BLaER1 treated with 17β-estradiol and CSF1 and Interleukin-3, amounts not matched to agents 10 nM and 100 nM (cell line): Measurements from ENCODE around the gene MTCL1.

Experiments used
- H3K27ac ChIP-seq, 11 experiments: shearing (Covaris generic); formaldehyde crosslinking; 2 replicates each; pipeline ENCODE4 v1.8.1; 2022
- H3K27me3 ChIP-seq, 11 experiments: shearing (Covaris generic); formaldehyde crosslinking; 2 replicates each; pipeline ENCODE4 v1.8.1; 2022
- H3K36me3 ChIP-seq, 11 experiments: shearing (Covaris generic); formaldehyde crosslinking; 2 replicates each; pipeline ENCODE4 v1.8.1; 2022
- H3K4me1 ChIP-seq, 10 experiments: shearing (Covaris generic); formaldehyde crosslinking; 2 replicates each; pipeline ENCODE4 v1.8.1; 2022
- H3K4me2 ChIP-seq, 11 experiments: shearing (Covaris generic); formaldehyde crosslinking; 2 replicates each; pipeline ENCODE4 v1.8.1; 2022
- H3K4me3 ChIP-seq, 10 experiments: shearing (Covaris generic); formaldehyde crosslinking; 2 replicates each; pipeline ENCODE4 v1.8.1; 2022
- H3K9ac ChIP-seq, 11 experiments: shearing (Covaris generic); formaldehyde crosslinking; 2 replicates each; pipeline ENCODE4 v1.8.1; 2022
- H3K9me3 ChIP-seq, 11 experiments: shearing (Covaris generic); formaldehyde crosslinking; replicated peaks in 1 of 11; 2 replicates each; pipeline ENCODE4 v1.8.1; 2022
- H4K20me1 ChIP-seq, 11 experiments: shearing (Covaris generic); formaldehyde crosslinking; 2 replicates each; pipeline ENCODE4 v1.8.1; 2022
- Cebpa-rat ChIP-seq, 11 experiments: shearing (Covaris generic); IDR thresholded peaks; 2 replicates each; pipeline ENCODE4 v1.8.1; 2022

The MTCL1 gene

DNA sequence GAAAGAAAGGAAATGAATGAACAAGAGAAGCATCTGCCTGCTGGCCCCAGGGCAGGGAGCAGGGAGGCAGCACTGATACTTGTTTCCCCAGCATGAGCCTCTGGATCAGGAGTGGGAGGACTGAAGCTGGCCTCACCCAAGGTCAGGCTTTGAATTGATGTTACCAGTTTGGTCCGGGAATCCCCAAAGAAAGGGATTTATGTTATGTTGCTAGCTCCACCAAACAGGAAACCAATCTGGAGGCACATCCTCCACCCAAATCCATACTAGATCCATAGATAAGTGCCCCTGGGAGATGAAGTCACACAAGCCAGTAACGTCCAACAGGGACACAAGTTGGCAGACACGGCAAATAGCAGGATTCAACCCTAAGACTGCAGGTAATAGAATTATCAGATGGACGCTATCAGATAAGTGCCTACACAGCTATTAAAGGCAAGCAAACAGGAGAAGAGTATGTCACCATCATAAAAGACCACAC is 85.9 kb downstream of the MTCL1 start:
- H3K4me2 ChIP-seq, result peak overlapping the region; percentile 3 to 99 (median 92); a peak in 21 of 22 replicates
- H3K27me3 ChIP-seq, result peaks cover 0 to 81% (median 0%) of the 10 kb centered on the region in 11 experiments; a peak in 5 of 22 replicates
- H3K36me3 ChIP-seq, result peaks cover 0 to 75% (median 1%) of the 10 kb centered on the region in 11 experiments; a peak in 9 of 22 replicates
- peaks cover 0 to 13% (median 0%) of the 10 kb centered on the region in 11 experiments; a peak in 4 of 22 replicates for H4K20me1 ChIP-seq
- peak overlapping the region in 8 of 11 experiments; percentile 51 to 89 (median 70); a peak in 16 of 22 replicates for H3K27ac ChIP-seq
- peak overlapping the region in 7 of 11 experiments; percentile 1 to 89 (median 86); a peak in 11 of 22 replicates for H3K9ac ChIP-seq
- H3K4me3 ChIP-seq, result peak overlapping the region in 2 of 10 experiments; percentile 80 to 94; a peak in 4 of 20 replicates
- H3K9me3 ChIP-seq, result no peaks in the 10 kb centered on the region
- no peak for TF ChIP-seq Cebpa-rat (IDR thresholded peaks at IDR 0.05)
- peaks cover 77 to 100% (median 98%) of the 10 kb centered on the region in 10 experiments for H3K4me1 ChIP-seq

DNA sequence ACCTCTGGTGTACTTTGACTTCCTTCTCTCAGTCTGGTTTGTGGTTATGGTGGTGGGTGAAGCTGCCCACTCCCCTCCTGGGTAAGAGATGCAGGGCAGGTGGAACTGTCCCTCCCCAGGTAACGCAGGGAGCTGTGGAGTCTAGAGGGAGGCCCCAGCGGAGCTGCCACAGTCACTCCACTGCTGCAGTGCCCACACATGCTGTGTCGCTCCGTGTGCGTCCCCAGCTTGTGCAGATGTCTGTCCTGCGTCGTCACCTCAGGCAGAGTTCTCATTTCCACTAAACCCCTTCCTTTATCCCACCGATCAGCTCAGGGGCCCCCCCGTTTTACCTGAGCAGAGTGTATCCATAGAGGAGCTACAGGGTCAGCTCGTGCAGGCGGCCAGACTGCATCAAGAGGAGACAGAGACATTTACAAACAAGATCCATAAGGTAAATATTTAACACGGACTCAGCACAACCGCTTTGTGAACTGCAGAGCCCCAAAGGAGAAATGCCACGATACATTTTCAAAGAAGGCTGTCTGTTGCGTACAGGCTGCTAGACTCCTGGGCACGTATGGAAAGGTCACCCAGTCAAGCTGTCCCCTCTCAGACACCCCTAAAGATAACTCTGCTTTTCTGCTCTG is 87.4 kb downstream of the MTCL1 start:
- no peak for TF ChIP-seq Cebpa-rat (IDR thresholded peaks at IDR 0.05)
- Histone ChIP-seq H3K4me2 (peak overlapping the region; percentile 44 to 99 (median 92)), H3K36me3 (peaks cover 0 to 75% (median 12%) of the 10 kb centered on the region in 11 experiments; a peak in 11 of 22 replicates), H3K27me3 (peaks cover 0 to 76% (median 0%) of the 10 kb centered on the region in 11 experiments; a peak in 5 of 22 replicates), H3K4me1 (peaks cover 74 to 100% (median 99%) of the 10 kb centered on the region in 10 experiments), H3K27ac (peak overlapping the region in 8 of 11 experiments; percentile 10 to 89 (median 70); a peak in 13 of 22 replicates), H4K20me1 (peaks cover 0 to 21% (median 0%) of the 10 kb centered on the region in 11 experiments; a peak in 3 of 22 replicates), H3K9me3 (no peaks in the 10 kb centered on the region), H3K4me3 (peak overlapping the region in 7 of 10 experiments; percentile 14 to 94 (median 33); a peak in 11 of 20 replicates), H3K9ac (peak overlapping the region in 9 of 11 experiments; percentile 4 to 89 (median 49); a peak in 15 of 22 replicates)

DNA sequence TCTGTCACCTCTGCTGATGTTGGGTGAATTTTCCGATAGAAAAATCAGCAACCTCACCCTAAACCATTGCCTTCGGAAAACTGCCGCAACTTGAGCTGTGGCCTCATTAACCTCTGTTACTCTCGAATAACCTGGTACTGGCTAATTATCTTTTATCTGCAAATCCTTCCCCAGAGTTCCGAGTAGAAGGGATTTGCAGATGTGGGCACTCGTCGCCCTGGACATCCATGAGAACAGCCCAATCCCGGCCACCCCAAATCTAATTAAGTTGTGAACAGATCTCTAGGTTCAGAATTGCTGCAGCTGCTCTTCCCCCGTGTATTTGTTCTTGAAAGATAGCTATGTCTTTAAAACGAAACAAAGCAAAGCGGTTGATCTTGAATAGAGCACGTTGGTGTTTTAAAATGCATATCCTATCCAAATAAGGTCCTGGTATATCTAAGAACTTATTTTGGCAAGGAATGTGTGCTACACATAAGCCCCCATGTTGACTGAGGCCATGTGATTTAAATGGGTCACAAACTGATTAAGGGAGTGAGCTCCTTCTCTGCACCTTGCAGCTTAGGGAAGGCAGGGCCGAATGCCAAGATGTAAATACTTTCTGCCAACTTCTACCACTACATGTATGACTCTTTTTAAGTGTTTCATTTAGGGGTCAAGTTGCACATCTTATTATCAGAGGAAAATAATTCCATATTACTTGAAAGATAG is 88.2 kb downstream of the MTCL1 start:
- Histone ChIP-seq H3K4me2 (peak overlapping the region; percentile 39 to 99 (median 92)), H3K4me3 (peak overlapping the region in 5 of 10 experiments; percentile 3 to 94 (median 42); a peak in 6 of 20 replicates), H3K9me3 (no peaks in the 10 kb centered on the region), H3K27ac (peak overlapping the region in 7 of 11 experiments; percentile 61 to 89 (median 77); a peak in 12 of 22 replicates), H3K27me3 (peaks cover 0 to 76% (median 0%) of the 10 kb centered on the region in 11 experiments; a peak in 5 of 22 replicates), H3K4me1 (peaks cover 66 to 100% (median 100%) of the 10 kb centered on the region in 10 experiments), H4K20me1 (peaks cover 0 to 27% (median 0%) of the 10 kb centered on the region in 11 experiments; a peak in 5 of 22 replicates), H3K9ac (peak overlapping the region in 8 of 11 experiments; percentile 9 to 89 (median 68); a peak in 12 of 22 replicates), H3K36me3 (peaks cover 0 to 75% (median 19%) of the 10 kb centered on the region in 11 experiments; a peak in 13 of 22 replicates)
- no peak for TF ChIP-seq Cebpa-rat (IDR thresholded peaks at IDR 0.05)

DNA sequence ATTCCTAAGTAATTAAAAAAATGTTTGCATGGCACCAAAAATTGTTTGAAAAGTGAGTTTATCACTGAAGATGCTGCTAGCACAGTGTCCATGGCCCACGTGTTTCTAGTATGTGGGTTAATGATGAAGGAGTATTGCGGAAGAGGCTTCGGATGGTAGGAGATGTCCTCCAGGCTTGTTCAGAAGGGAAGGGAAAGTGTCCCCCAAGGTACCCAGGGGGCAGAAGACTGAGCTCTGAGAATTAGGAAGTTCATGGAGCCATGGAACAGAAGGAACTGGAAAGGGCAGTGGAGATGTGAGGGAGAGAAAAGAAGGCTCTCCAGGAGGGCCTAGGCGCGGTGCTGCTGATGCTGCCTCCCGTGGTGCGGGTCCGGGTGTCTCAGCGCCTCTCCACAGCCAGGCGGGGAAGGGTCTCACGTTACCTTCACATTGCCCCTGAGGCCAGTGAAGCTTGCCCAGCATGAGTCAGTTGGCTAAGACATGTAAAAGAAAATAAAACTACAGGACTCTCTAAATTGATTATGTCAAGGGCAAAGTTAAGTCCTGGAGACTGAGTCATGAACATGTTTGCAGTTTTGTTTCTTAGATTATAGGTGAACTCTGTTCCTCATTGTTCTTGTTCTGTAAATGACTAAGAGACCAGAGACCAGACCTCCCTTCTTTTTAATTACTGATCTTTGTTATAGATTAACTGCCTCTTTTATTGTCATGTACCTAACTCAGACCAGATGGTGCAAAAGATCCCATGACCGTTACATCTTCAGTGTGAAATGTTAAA is 89.0 kb downstream of the MTCL1 start:
- Histone ChIP-seq H3K27ac (peak overlapping the region in 8 of 11 experiments; percentile 47 to 89 (median 74); a peak in 16 of 22 replicates), H3K4me2 (peak overlapping the region; percentile 39 to 99 (median 92)), H3K4me1 (peaks cover 64 to 100% (median 100%) of the 10 kb centered on the region in 10 experiments), H3K36me3 (peaks cover 0 to 75% (median 24%) of the 10 kb centered on the region in 11 experiments; a peak in 13 of 22 replicates), H4K20me1 (peaks cover 0 to 34% (median 0%) of the 10 kb centered on the region in 11 experiments; a peak in 5 of 22 replicates), H3K9me3 (no peaks in the 10 kb centered on the region), H3K9ac (peak overlapping the region in 7 of 11 experiments; percentile 16 to 89 (median 67); a peak in 12 of 22 replicates), H3K4me3 (peak overlapping the region in 4 of 10 experiments; percentile 11 to 94 (median 63); a peak in 6 of 20 replicates), H3K27me3 (peaks cover 0 to 75% (median 0%) of the 10 kb centered on the region in 11 experiments; a peak in 5 of 22 replicates)
- no peak for TF ChIP-seq Cebpa-rat (IDR thresholded peaks at IDR 0.05)

DNA sequence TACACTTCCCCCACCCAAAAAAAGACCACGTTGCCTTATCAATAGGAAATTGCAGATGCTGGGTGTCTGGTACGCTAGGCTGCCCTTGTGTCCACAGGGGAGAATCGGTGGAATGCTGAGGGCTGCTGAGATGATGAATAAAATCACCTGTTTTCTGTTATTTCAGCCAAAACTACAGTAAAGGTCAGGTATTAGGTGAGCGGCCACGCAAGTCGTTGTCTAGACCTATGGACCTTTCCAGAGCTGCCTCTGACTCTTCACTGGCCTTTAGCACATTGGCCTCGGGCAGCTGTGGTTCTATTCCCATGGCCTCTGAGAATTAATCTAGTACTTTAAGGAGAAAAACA is 89.6 kb downstream of the MTCL1 start:
- H3K27ac ChIP-seq, result peak overlapping the region in 8 of 11 experiments; percentile 15 to 89 (median 74); a peak in 15 of 22 replicates
- H3K4me1 ChIP-seq, result peaks cover 64 to 100% (median 100%) of the 10 kb centered on the region in 10 experiments
- no peaks in the 10 kb centered on the region for H3K9me3 ChIP-seq
- H4K20me1 ChIP-seq, result peaks cover 0 to 40% (median 0%) of the 10 kb centered on the region in 11 experiments; a peak in 5 of 22 replicates
- peak overlapping the region; percentile 39 to 99 (median 92); a peak in 21 of 22 replicates for H3K4me2 ChIP-seq
- H3K4me3 ChIP-seq, result peak overlapping the region in 5 of 10 experiments; percentile 1 to 94 (median 60); a peak in 7 of 20 replicates
- H3K27me3 ChIP-seq, result peaks cover 0 to 69% (median 0%) of the 10 kb centered on the region in 11 experiments; a peak in 5 of 22 replicates
- H3K36me3 ChIP-seq, result peaks cover 0 to 75% (median 28%) of the 10 kb centered on the region in 11 experiments; a peak in 13 of 22 replicates
- H3K9ac ChIP-seq, result peak overlapping the region in 6 of 11 experiments; percentile 49 to 86 (median 66); a peak in 10 of 22 replicates
- no peak for TF ChIP-seq Cebpa-rat (IDR thresholded peaks at IDR 0.05)

DNA sequence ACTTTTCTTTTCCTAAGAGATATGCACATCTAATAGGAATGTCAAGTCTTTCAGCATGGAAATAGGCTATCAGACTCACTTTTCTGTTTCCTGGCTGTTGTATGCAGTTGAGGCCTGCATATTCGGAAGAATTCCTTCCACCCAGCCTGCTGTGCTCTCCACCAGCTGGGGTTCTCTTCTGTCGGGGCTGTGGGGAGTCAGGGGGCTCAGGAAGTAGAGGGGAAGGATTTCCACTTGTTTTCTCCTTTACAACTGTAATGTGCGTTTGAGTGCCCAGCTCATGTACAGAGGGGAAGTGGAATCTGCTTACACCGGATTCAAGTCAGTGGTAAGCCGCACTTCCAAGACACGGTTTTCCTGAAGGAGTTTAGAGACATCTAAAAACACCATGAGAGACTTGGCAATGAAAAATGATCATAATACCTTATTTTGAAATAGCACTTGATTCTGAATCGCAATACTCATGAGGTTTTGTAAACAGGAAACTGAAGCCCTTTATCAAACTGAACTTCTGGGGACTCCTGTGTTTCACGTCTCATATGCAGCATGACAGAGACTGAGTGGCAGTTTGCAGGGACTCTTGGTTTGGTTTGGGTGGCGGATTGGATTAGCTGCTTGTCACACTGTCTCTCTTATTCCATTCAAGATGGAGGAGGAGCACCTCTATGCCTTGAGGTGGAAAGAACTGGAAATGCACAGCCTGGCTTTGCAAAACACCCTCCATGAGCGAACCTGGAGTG is 90.4 kb downstream of the MTCL1 start:
- H3K4me1 ChIP-seq, result peaks cover 71 to 100% (median 99%) of the 10 kb centered on the region in 10 experiments
- H3K4me2 ChIP-seq, result peak overlapping the region; percentile 43 to 99 (median 92)
- H3K27ac ChIP-seq, result peak overlapping the region in 8 of 11 experiments; percentile 54 to 89 (median 74); a peak in 16 of 22 replicates

More for the DNA sequence above, 90.4 kb downstream of the MTCL1 start:
- Histone ChIP-seq H3K27me3 (peaks cover 0 to 68% (median 0%) of the 10 kb centered on the region in 11 experiments; a peak in 5 of 22 replicates), H3K9me3 (no peaks in the 10 kb centered on the region), H4K20me1 (peaks cover 0 to 49% (median 0%) of the 10 kb centered on the region in 11 experiments; a peak in 6 of 22 replicates), H3K9ac (peak overlapping the region in 8 of 11 experiments; percentile 34 to 86 (median 62); a peak in 15 of 22 replicates), H3K4me3 (peak overlapping the region in 7 of 10 experiments; percentile 50 to 94 (median 56); a peak in 14 of 20 replicates), H3K36me3 (peaks cover 0 to 75% (median 31%) of the 10 kb centered on the region in 11 experiments; a peak in 14 of 22 replicates)
- no peak for TF ChIP-seq Cebpa-rat (IDR thresholded peaks at IDR 0.05)
